HEK293 (cell line): ENCODE data around the gene TMSB15C.

Experiments used
- CTCF ChIP-seq: fragments of 450-650 bp; formaldehyde crosslinking; IDR thresholded peaks from 2 replicates; pipeline ENCODE4 v1.5.1; 2016; ENCODE audit warnings: missing biosample characterization, missing genetic modification characterization
- GLI2 ChIP-seq: fragments of 450-650 bp; formaldehyde crosslinking; IDR thresholded peaks from 2 replicates; pipeline ENCODE4; 2017; ENCODE audit warnings: missing biosample characterization, missing genetic modification characterization, low read depth, borderline replicate concordance
- KLF7 ChIP-seq: fragments of 450-650 bp; formaldehyde crosslinking; IDR thresholded peaks from 2 replicates; pipeline ENCODE4 v1.5.1; 2016; ENCODE audit warnings: missing biosample characterization, missing genetic modification characterization, borderline replicate concordance
- REST ChIP-seq: fragments of 450-650 bp; formaldehyde crosslinking; IDR thresholded peaks from 2 replicates; pipeline ENCODE4 v1.5.1; 2016; ENCODE audit warnings: missing biosample characterization, missing genetic modification characterization
- YY1 ChIP-seq: fragments of 450-650 bp; formaldehyde crosslinking; IDR thresholded peaks from 2 replicates; pipeline ENCODE4 v1.5.1; 2018; ENCODE audit warnings: missing biosample characterization, missing genetic modification characterization
- ZBTB17 ChIP-seq: fragments of 450-650 bp; formaldehyde crosslinking; IDR thresholded peaks from 2 replicates; pipeline ENCODE4 v1.5.1; 2016; ENCODE audit warnings: missing biosample characterization, missing genetic modification characterization
- ZNF114 ChIP-seq: fragments of 450-650 bp; formaldehyde crosslinking; IDR thresholded peaks from 2 replicates; pipeline ENCODE4 v1.5.0; 2017; ENCODE audit warnings: missing biosample characterization, missing genetic modification characterization
- ZNF274 ChIP-seq, 2 experiments: fragments of 200-500 bp in 1 of 2; fragments of 450-650 bp in 1 of 2; sonication (Bioruptor generic) in 1 of 2; formaldehyde crosslinking in 1 of 2; IDR thresholded peaks; 2 replicates each; pipeline versions ENCODE4 v1.5.1 to v1.6.1; 2014 to 2016; ENCODE audit warnings: borderline replicate concordance in 1 of 2, inconsistent platforms in 1 of 2, low read length in 1 of 2, missing biosample characterization in 1 of 2, missing genetic modification characterization in 1 of 2
- ZNF514 ChIP-seq: fragments of 450-650 bp; formaldehyde crosslinking; IDR thresholded peaks from 2 replicates; pipeline ENCODE4 v1.5.1; 2016; ENCODE audit warnings: missing biosample characterization, missing genetic modification characterization
- ZNF660 ChIP-seq: fragments of 450-650 bp; IDR thresholded peaks from 2 replicates; pipeline ENCODE4 v1.5.1; 2018; ENCODE audit warnings: missing biosample characterization, mild to moderate bottlenecking, missing genetic modification characterization

- TF ChIP-seq CTCF (tag by site-specific recombination) (no peak), YY1 (no peak), KLF7 (no peak), REST (tag by site-specific recombination) (no peak), ZNF514 (tag by site-specific recombination) (no peak), ZNF660 (tag by site-specific recombination) (no peak), ZBTB17 (tag by site-specific recombination) (no peak), GLI2 (no peak), ZNF274 (IDR thresholded peaks at IDR 0.05; ENCODE audit: low read length) (no peak), ZNF274 (tag by site-specific recombination; IDR thresholded peaks at IDR 0.05; ENCODE audit: borderline replicate concordance) (no peak), ZNF114 (tag by site-specific recombination) (no peak)
These were observed 29.6 kb upstream of the TMSB15C start for GRCh38 chrX:104105330-104106262.
